Glomerular visceral epithelial cell (primary cell): ENCODE results near the gene CACNG6.

Experiments used
- DNase-seq: peaks from one replicate; pipeline ENCODE4 v3.0.0-alpha.2; 2016; ENCODE audit errors: extremely low spot score

Gene CACNG6

GRCh38 chr19:54042989-54043388 is 51.6 kb downstream of the CACNG6 start:
- no peak for DNase-seq

DNA sequence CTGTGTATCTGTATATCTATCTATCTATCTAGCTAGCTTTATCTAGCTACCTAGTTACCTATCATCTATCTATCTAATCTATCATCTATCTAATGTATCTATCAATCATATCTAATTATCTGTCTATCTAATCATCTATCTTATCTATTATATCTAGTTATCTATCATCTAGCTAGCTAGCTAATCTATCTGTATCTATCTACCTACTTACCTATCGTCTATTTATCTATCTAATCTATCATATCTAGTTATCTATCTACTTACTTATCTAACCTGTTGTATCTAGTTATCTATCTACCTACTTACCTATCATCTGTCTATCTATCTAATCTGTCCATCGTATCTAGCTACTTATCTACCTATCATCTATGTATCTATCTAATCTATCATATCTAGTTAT is 54.3 kb downstream of the CACNG6 start:
- DNase-seq, result no peak

DNA sequence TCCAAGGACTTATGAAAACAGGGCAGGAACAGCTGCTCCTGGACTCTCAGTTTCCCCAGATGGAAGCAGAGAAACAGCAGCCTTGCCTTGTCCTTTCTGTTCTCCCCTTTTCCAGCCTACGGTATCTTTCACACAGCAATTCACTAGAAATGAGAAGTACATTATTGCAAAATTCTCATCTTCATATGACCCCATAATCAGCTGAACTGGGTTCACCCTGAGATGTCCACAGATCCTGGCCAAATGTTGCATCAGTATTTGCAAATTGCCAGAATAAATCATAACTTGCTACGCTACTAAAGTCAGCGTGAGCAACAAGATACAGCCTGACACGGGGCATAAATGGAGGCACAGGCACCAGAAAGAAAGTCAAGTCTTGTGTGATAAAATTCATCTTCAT is 56.2 kb downstream of the CACNG6 start:
- no peak for DNase-seq
